Stomach smooth muscle (tissue), 2 donors: ENCODE results near the gene GPR137B.

ENCODE experiments used
- H3K27ac ChIP-seq: one replicate; pipeline ENCODE4 v1.7.0; 2013; ENCODE audit warnings: mild to moderate bottlenecking, low read length, inconsistent platforms
- H3K27me3 ChIP-seq, 2 donors: one replicate each; pipeline ENCODE4 v1.7.0; 2013; ENCODE audit warnings: low read length in 2 of 2; ENCODE audit not compliant: insufficient read depth in 2 of 2, control insufficient read depth in 1 of 2
- H3K36me3 ChIP-seq, 2 donors: one replicate each; pipeline ENCODE4 v1.7.0; 2013; ENCODE audit warnings: low read length in 2 of 2; ENCODE audit not compliant: control insufficient read depth in 2 of 2, insufficient read depth in 2 of 2
- H3K4me1 ChIP-seq: one replicate; pipeline ENCODE4 v1.7.0; 2013; ENCODE audit warnings: low read length; ENCODE audit not compliant: control insufficient read depth, insufficient read depth
- H3K4me3 ChIP-seq, 2 donors: one replicate each; pipeline ENCODE4 v1.7.0; 2013; ENCODE audit warnings: low read length in 2 of 2
- H3K9ac ChIP-seq, 2 donors: one replicate each; pipeline ENCODE4 v1.7.0; 2013; ENCODE audit warnings: low read length in 2 of 2, mild to moderate bottlenecking in 1 of 2
- H3K9me3 ChIP-seq, 2 donors: one replicate each; pipeline ENCODE4 v1.7.0; 2013; ENCODE audit warnings: low read length in 2 of 2; ENCODE audit not compliant: control insufficient read depth in 2 of 2
- donor health status: healthy.
- donor health status: Pancreatic carcinoma.

GPR137B gene

GRCh38 chr1:236239092-236239585 is 96.8 kb downstream of the GPR137B start:
- H3K27me3 ChIP-seq, result no peaks in the 10 kb centered on the region
- H3K4me1 ChIP-seq, result no peaks in the 10 kb centered on the region
- no peak overlapping the region for H3K4me3 ChIP-seq
- H3K36me3 ChIP-seq, result peaks cover 0 to 2% of the 10 kb centered on the region in 2 donors
- H3K27ac ChIP-seq, result no peak overlapping the region
- no peak overlapping the region for H3K9ac ChIP-seq
- no peaks in the 10 kb centered on the region for H3K9me3 ChIP-seq

GRCh38 chr1:236240675-236241074 is 98.3 kb downstream of the GPR137B start:
- H3K27ac ChIP-seq, result no peak overlapping the region
- H3K36me3 ChIP-seq, result peaks cover 0 to 2% of the 10 kb centered on the region in 2 donors
- H3K4me3 ChIP-seq, result no peak overlapping the region
- no peaks in the 10 kb centered on the region for H3K9me3 ChIP-seq
- H3K9ac ChIP-seq, result no peak overlapping the region
- no peaks in the 10 kb centered on the region for H3K27me3 ChIP-seq
- no peaks in the 10 kb centered on the region for H3K4me1 ChIP-seq

GRCh38 chr1:236242568-236242967 is 100.2 kb downstream of the GPR137B start:
- H3K36me3 ChIP-seq, result peaks cover 0 to 2% of the 10 kb centered on the region in 2 donors
- no peak overlapping the region for H3K27ac ChIP-seq
- H3K9me3 ChIP-seq, result no peaks in the 10 kb centered on the region
- no peak overlapping the region for H3K9ac ChIP-seq
- no peaks in the 10 kb centered on the region for H3K27me3 ChIP-seq
- H3K4me3 ChIP-seq, result no peak overlapping the region
- H3K4me1 ChIP-seq, result no peaks in the 10 kb centered on the region

- Histone ChIP-seq H3K27ac (no peak overlapping the region), H3K9me3 (no peaks in the 10 kb centered on the region), H3K27me3 (no peaks in the 10 kb centered on the region), H3K4me1 (no peaks in the 10 kb centered on the region), H3K9ac (no peak overlapping the region), H3K4me3 (no peak overlapping the region), H3K36me3 (no peaks in the 10 kb centered on the region)
These were observed 104.9 kb downstream of the GPR137B start for GRCh38 chr1:236247286-236247685.

- Histone ChIP-seq H3K27me3 (no peaks in the 10 kb centered on the region), H3K9me3 (no peaks in the 10 kb centered on the region), H3K27ac (no peak overlapping the region), H3K4me3 (no peak overlapping the region), H3K4me1 (no peaks in the 10 kb centered on the region), H3K9ac (no peak overlapping the region), H3K36me3 (no peaks in the 10 kb centered on the region)
These were observed 109.2 kb downstream of the GPR137B start for GRCh38 chr1:236251587-236251986.

- Histone ChIP-seq H3K9ac (no peak overlapping the region), H3K36me3 (no peaks in the 10 kb centered on the region), H3K4me1 (no peaks in the 10 kb centered on the region), H3K27ac (no peak overlapping the region), H3K27me3 (no peaks in the 10 kb centered on the region), H3K9me3 (no peaks in the 10 kb centered on the region), H3K4me3 (no peak overlapping the region)
These were observed 110.8 kb downstream of the GPR137B start for GRCh38 chr1:236253119-236253518.

GRCh38 chr1:236253918-236254637 is 111.7 kb downstream of the GPR137B start:
- Histone ChIP-seq H3K4me1 (no peaks in the 10 kb centered on the region), H3K9me3 (peaks cover 0 to 1% of the 10 kb centered on the region in 2 donors), H3K9ac (no peak overlapping the region), H3K27ac (no peak overlapping the region), H3K4me3 (no peak overlapping the region), H3K27me3 (no peaks in the 10 kb centered on the region), H3K36me3 (no peaks in the 10 kb centered on the region)

- Histone ChIP-seq H3K27me3 (no peaks in the 10 kb centered on the region), H3K9ac (no peak overlapping the region), H3K9me3 (peaks cover 0 to 9% of the 10 kb centered on the region in 2 donors), H3K36me3 (no peaks in the 10 kb centered on the region), H3K27ac (no peak overlapping the region), H3K4me1 (no peaks in the 10 kb centered on the region), H3K4me3 (no peak overlapping the region)
These were observed 114.9 kb downstream of the GPR137B start for GRCh38 chr1:236257216-236257615.

GRCh38 chr1:236258114-236258622 is 115.8 kb downstream of the GPR137B start:
- H3K27me3 ChIP-seq, result no peaks in the 10 kb centered on the region
- H3K4me3 ChIP-seq, result no peak overlapping the region
- no peak overlapping the region for H3K9ac ChIP-seq
- no peak overlapping the region for H3K27ac ChIP-seq
- H3K36me3 ChIP-seq, result peaks cover 0 to 4% of the 10 kb centered on the region in 2 donors
- peaks cover 0 to 10% of the 10 kb centered on the region in 2 donors for H3K9me3 ChIP-seq
- H3K4me1 ChIP-seq, result no peaks in the 10 kb centered on the region
